Astrocyte (in vitro differentiated cells and primary cell): Measurements from ENCODE around the gene EIF5A2.

Source experiments
- EZH2 ChIP-seq: IDR thresholded peaks from 2 replicates; pipeline ENCODE4 v1.6.1; 2012; ENCODE audit warnings: mild to moderate bottlenecking, low read length, inconsistent platforms; ENCODE audit not compliant: insufficient read depth
- TF ChIP-seq, protein P1 (sequence below): IDR thresholded peaks from 2 replicates; pipeline ENCODE4 v1.5.1; 2011; ENCODE audit warnings: low read depth, mild to moderate bottlenecking, inconsistent platforms, low read length, moderate library complexity; ENCODE audit not compliant: insufficient read depth

GRCh38 chr3:170862618-170863374, 45.6 kb downstream of the EIF5A2 start:
- TF ChIP-seq, protein P1, sequence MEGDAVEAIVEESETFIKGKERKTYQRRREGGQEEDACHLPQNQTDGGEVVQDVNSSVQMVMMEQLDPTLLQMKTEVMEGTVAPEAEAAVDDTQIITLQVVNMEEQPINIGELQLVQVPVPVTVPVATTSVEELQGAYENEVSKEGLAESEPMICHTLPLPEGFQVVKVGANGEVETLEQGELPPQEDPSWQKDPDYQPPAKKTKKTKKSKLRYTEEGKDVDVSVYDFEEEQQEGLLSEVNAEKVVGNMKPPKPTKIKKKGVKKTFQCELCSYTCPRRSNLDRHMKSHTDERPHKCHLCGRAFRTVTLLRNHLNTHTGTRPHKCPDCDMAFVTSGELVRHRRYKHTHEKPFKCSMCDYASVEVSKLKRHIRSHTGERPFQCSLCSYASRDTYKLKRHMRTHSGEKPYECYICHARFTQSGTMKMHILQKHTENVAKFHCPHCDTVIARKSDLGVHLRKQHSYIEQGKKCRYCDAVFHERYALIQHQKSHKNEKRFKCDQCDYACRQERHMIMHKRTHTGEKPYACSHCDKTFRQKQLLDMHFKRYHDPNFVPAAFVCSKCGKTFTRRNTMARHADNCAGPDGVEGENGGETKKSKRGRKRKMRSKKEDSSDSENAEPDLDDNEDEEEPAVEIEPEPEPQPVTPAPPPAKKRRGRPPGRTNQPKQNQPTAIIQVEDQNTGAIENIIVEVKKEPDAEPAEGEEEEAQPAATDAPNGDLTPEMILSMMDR = no peak
- TF ChIP-seq EZH2 = no peak
